ENCODE data around the gene CCNL2.

The CCNL2 gene

DNA sequence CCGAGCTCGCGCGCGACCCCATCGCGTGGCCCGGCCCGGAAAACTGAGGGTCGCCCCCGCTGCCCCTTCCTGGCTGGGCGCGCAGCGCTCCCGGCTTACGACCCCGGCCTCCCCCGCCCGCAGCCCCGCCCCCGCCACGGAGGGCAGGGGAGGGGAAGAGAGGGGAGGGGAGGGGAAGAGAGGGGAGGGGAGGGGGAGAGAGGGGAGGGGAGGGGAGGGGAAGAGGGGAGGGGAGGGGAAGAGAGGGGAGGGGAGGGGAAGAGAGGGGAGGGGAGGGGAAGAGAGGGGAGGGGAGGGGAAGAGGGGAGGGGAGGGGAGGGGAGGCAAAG, 28.6 kb upstream of the CCNL2 start:
- no peak for DNase-seq
- TF ChIP-seq POLR2A (IDR thresholded peaks at IDR 0.05; ENCODE audit: low read length) (no peak), GATA1 (IDR thresholded peaks at IDR 0.05; ENCODE audit: low read depth, low read length) (no peak)

DNA sequence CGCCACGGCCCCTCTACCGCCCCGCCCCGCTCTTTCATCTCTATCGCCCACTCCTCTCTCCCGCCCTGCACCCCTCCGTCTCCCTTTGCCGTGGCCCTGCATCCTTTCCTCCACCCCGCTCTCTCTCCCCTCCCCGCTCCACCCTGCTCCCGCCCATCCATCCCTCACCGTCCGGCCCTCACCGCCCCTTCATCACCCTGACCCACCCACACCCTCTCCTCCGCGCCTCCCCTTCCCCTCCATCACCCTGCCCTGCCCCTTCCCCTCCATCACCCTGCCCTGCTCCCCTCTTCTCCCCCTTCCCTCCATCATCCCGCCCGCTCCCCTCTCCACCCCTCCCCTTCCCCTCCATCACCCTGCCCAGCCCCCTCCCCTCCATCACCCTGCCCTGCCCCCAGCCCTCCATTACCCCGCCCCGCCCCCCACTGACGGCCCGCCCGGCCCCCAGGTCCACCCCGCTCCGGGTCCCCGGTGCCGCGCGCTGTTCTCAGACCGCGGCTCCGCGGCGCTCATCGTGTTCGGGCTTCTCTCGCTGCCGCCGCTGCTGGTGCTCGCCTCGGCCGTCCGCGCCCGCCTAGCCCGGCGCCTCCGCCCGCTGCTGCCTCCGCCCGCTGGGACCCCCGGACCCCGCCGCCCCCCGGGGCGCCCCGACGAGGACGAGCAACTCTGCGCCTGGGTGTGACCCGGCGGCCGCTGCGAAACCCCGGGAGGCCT, 28.1 kb upstream of the CCNL2 start:
- TF ChIP-seq POLR2A (IDR thresholded peaks at IDR 0.05; ENCODE audit: low read length) (no peak), GATA1 (IDR thresholded peaks at IDR 0.05; ENCODE audit: low read depth, low read length) (no peak)
- no peak for DNase-seq

DNA sequence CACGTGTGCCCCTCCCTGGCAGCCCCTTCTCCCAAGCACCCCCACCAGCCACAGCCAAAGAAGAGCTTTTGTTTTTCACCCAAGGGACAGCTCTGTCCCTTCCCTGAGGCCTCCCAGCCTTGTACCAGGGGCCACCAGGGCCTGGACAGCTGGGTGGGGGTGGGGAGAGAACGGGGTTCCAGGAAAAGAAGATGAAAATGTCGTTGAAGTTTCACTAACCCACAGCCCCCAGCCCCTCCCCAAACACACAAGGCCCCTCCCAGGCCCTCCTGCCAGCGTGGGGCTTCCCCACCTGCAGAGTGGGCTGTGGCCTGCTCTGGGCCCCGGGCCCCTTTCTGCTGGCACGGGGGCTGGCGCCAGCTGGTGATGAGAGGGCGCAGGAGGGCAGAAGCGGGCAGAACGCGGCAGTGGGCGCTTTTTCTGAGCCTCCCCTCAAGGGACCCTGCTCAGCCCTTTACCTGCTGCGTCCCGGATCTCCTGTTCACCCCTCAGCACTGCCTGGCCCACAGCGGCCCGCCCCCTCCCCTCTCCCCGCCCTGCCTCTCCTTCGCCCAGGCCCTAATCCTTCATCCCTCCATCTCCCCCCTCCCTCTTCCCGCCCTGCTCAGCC, 27.5 kb upstream of the CCNL2 start:
- no peak for TF ChIP-seq POLR2A (IDR thresholded peaks at IDR 0.05; ENCODE audit: low read length)
- no peak for TF ChIP-seq GATA1 (IDR thresholded peaks at IDR 0.05; ENCODE audit: low read depth, low read length)
- DNase-seq: no peak

DNA sequence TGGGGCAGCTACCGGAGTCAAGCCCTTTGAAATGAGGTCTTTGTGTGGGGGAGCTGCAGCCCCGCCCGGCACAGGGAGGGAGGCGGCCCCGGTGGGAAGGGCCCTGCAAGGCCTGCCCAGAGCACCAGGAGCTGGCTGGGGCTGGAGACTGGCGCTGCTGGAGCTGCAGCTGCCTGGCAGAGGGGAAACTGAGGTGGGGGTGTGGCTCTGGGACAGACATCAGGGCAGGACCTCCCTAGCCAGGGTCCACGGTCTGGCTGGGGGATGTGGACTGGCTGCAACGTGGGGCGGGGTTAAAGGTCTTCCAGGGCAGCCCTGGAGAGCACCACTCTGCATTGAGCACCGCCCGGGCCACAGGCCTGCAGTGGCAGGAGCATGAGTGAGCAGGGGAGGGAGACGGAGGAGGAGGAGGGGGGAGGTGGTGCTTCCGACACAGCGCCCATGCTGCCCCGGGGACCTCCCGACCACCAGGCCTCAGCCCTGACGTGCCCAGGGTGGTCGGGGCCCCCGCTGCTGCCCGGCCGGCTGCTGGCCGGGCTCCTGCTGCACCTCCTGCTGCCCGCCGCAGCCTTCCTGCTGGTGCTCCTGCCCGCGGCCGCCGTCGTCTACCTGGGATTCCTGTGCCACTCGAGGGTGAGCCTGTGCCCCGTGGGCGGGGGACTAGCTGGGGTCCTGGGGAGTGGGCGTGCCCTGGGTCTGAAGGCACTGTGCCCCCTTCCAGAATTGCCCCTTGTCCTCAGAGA, 26.8 kb upstream of the CCNL2 start:
- DNase-seq: no peak
- no peak for TF ChIP-seq GATA1 (IDR thresholded peaks at IDR 0.05; ENCODE audit: low read depth, low read length)
- no peak for TF ChIP-seq POLR2A (IDR thresholded peaks at IDR 0.05; ENCODE audit: low read length)

DNA sequence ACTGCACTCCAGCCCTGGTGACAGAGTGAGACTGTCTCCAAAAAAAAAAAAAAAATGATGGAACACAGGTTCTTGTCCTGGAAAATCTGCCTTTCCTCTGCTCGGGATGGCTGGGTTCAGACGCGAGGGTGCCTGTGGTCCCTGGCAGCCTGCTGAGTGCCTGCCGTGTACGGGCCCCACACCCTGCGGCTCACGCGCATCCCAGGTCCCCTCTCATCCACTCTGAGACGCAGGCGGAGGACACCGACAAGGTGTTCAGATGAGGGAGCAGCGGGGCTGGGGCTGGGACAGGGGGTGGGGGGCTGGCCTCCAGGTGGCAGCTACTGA, 26.3 kb upstream of the CCNL2 start:
- TF ChIP-seq POLR2A (IDR thresholded peaks at IDR 0.05; ENCODE audit: low read length) (no peak), GATA1 (IDR thresholded peaks at IDR 0.05; ENCODE audit: low read depth, low read length) (no peak)
- DNase-seq: no peak

DNA sequence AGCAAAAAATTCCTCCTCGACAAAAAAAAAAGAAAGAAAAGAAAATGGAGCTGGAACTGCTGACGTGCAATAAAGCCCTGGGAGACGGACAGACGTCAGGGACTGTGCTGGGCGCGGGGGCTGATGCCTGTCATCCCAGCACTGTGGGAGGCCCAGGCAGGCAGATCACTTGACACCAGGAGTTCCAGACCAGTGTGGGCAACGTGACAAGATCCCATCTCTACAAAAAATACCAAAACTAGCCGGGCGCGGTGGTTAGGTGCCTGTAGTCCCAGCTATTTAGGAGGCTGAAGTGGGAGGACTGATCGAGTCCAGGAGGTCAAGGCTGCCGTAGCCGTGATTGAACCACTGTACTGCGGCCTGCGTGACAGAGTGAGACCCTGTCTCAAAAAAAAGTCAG, 25.6 kb upstream of the CCNL2 start:
- DNase-seq: no peak

DNA sequence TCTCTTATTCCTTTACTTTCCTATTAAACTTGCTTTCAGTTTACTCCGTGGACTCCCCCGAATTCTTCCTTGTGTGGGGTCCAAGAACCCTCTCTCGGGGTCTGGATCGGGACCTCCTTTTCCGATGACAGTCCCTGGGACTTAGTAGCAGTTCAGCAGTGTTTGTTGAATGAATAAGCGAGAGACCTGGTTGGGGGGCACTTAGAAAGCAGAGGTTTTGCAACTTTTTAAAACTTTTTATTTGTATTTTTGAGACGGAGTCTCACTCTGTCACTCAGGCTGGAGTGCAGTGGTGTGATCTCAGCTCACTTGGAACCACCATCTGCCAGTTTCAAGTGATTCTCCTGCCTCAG, 24.1 kb upstream of the CCNL2 start:
- no peak for TF ChIP-seq GATA1 (IDR thresholded peaks at IDR 0.05; ENCODE audit: low read depth, low read length)
- no peak for TF ChIP-seq POLR2A (IDR thresholded peaks at IDR 0.05; ENCODE audit: low read length)
- no peak for DNase-seq

More for the DNA sequence above, 25.6 kb upstream of the CCNL2 start:
- no peak for TF ChIP-seq POLR2A (IDR thresholded peaks at IDR 0.05; ENCODE audit: low read length)

DNA sequence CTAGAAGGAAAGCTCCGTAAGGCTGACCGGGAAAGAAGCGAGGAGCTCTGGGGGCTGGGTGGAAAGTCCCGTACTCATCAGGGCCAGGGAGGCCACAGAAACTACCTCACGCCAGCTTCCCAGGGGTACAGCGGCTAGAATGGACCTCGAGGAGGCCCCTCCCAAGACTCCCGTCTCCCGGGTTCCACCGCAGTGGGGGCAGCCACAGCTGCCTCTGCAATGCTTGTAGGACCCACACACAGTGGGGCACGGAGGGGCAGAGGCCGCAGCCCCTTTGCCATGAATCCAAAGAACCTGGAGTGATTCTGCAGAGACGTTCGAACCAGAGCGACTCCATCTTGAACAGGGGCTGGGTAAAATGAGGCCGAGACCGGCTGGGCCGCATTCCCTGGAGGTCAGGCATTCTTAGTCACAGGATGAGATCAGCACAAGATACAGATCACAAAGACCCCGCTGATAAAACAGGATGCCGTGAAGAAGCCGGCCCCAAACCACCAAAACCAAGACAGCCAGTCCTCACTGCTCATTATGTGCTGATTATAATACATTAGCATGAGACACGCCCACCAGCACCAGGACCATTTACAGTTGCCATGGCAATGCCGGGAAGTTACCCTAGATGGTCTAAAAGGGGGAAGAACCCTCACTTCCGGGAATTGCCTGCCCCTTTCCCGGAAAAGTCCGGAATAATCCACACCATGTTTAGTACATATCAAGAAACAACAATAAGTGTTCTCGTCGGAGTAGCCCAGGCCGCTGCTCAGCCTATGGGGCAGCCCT, 23.5 kb upstream of the CCNL2 start:
- TF ChIP-seq POLR2A (IDR thresholded peaks at IDR 0.05; ENCODE audit: low read length) (no peak), GATA1 (IDR thresholded peaks at IDR 0.05; ENCODE audit: low read depth, low read length) (no peak)
- no peak for DNase-seq

DNA sequence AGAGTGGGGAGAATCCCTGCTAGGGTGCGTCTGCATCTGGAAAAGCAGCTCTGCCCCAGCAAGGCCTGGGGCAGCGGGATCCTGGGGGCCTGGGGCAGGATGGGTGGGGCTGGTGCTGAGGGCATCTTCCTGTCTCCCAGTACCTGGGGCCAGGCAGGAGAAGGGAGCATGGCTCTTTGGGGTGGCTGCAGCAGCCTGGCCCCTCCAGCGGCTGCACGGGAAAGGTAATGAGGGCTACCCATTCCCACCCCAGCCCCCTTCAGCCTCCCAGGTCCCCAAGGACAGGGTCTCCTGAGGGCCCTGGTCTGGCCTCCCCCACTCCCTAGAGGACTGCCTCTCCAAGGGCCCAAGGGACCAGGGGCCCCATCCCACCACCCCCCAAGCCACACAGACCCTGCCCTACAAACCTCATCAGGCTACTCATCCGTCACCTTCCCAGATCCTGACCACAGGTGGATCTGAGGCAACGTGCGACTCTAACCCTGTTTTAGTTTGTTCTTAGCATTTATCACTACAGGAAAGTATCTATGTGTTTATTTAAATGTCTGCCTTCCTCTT, 22.9 kb upstream of the CCNL2 start:
- no peak for DNase-seq
- no peak for TF ChIP-seq GATA1 (IDR thresholded peaks at IDR 0.05; ENCODE audit: low read depth, low read length)
- TF ChIP-seq POLR2A (IDR thresholded peaks at IDR 0.05; ENCODE audit: low read length): no peak

DNA sequence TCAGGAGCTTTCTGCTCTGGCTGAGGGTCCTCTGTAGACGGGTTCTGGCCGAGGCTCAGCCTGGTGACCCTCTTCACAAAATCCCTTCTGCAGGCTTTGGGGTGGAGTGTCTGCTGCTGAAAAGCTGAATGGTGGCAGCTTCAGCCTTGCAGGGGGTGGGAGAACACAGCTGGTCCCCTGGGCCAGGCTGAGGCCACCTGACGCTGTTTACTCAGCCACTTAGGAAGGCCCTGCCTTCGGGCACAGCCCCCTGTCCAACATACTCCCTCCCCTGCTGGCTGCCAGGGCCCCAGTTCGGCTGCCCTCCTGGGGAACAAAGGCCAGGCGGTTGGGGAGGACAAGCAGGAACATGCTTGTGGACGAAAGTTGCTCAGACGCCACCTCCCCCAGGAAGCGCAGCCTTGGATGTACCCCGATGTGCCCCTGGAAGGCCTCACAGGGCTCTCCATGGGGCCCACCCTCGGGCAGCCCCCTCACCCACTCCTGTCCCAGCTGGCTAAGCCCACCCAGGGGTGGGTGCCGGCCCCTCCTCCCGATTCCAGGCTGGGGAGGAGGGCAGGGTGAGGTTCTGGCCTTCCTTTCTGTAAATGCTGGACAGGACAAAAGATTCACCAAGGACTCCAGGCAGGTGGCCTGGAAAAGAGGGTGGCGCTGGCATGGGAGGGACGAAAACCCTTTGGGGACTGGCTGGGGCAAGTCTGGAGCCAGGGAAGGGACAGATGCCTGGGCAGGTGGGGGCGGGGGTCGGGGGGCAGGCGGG, 22.2 kb upstream of the CCNL2 start, which contains the start of gene ANKRD65:
Gene ANKRD65 (minus strand): TSS at position 130 of the 760 bp plus-strand sequence. CDS start 271 bp downstream, outside the sequence.
- TF ChIP-seq GATA1 (IDR thresholded peaks at IDR 0.05; ENCODE audit: low read depth, low read length) (no peak), POLR2A (IDR thresholded peaks at IDR 0.05; ENCODE audit: low read length) (no peak)

DNA sequence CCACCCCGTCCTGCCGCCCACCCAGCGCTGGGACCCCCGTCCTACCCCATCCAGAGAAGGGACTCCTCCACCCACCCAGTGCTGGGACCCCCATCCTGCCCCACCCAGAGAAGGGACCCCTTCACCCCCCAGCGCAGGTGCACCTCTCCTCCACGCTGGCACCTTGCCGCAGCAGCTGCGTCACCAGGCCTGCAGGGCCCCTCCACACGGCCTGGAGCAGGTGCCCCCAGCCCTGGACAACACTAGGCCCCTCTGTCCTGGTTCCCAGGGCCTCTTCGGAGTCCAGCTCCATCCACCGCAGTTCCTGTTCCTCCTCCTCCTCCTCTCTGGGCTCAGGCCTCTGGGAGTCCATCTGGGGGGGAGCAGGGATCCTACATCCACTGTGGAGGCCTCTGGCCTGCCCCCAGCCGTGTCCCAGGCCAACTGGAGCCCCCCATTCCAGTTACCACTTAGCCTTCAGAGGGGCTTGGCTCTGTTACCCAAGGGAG, 21.6 kb upstream of the CCNL2 start:
- TF ChIP-seq POLR2A (IDR thresholded peaks at IDR 0.05; ENCODE audit: low read length): no peak
- no peak for TF ChIP-seq GATA1 (IDR thresholded peaks at IDR 0.05; ENCODE audit: low read depth, low read length)
- DNase-seq: no peak

More for the DNA sequence above, 22.2 kb upstream of the CCNL2 start, which contains the start of gene ANKRD65:
- DNase-seq: no peak

DNA sequence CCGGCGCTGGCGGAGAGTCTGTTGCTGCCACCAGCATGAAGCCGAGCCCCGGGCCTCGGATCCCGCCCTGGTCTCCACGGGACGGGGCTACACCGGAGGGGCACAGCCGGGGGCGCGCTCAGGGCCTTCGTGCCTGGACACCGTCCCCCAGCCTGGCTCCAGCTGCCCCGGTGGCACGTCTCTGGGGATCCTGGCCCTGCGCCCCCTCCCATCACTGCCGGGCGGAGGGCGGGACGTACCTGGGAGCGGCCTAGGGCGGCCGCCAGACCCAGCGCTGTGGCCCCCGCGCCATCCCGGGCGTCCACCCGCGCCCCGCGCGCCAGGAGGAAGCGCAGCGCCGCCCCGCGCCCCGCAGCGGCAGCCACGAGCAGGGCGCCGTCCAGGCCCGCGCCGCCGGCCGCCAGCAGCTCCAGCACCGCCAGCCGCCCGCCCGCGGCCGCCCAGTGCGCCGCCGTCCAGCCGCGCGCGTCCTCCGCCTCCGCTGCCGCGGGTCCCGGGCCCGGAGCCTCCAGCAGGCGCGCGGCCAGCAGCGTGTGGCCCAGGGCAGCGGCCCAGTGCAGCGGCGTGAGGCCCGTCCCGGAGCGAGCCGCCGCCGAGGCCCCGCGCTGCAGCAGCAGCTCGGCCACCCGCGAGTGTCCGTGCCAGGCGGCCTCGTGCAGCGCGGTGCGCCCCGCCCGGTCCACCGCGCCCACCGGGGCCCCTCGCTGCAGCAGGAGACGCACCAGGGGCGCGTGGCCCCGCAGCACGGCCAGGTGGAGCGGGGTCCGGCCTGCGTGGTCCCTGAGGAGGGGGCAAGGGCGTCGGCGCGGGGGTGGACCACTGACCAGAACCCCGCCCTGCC, 20.9 kb upstream of the CCNL2 start:
- DNase-seq: no peak
- TF ChIP-seq POLR2A (IDR thresholded peaks at IDR 0.05; ENCODE audit: low read length) (no peak), GATA1 (IDR thresholded peaks at IDR 0.05; ENCODE audit: low read depth, low read length) (no peak)
